ENCODE measurements around the gene SKP2.
"Not testable (repeated sequence)": the region's sequence is repeated elsewhere in the genome, so short reads cannot be mapped to it uniquely, and the experiment has no call there.

Gene SKP2

DNA sequence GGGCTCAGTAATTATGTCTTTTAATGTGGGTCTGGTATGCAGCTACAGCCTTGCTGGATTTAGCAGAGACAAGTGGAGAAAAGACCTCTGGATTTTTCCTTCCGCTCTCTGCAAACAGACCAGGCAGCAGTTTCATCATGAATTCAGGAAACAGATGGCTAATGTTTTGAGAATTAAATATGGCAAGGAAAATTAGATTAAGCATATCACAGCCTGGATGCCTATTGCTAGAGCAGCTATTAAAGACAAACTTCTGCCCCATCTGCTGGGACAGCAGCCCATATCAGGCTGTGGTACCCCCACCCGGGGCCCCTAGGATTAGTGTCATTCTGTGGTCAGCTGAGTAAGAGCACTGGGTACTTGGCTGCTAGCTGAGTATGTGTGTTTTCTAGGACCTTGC is 6.2 kb downstream of the SKP2 start:
- DNase-seq, result no peak

DNA sequence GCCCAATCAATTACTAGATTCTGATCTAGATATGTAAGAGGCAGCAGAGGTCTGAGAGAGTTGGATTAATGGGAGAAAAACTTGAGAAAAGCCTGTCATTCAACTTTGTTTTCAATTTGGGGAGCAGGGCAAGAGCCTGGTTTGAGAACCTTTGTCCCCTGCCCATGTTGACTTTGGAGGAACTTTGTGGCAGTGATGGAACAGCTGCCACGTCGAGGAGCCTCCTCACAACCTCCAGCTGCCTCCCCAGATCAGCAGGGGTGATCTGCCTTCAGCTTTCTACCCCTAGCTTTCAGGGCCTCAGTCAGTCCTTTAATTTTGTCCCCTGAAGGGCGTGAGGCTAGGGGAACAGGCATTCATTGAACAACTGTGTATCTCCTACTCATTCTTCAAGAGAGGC is 8.7 kb downstream of the SKP2 start:
- DNase-seq, result no peak

- DNase-seq, result no peak
Observed at GRCh38 chr5:36161361-36161760, 9.4 kb downstream of the SKP2 start.

GRCh38 chr5:36162810-36163486 is 11.0 kb downstream of the SKP2 start:
- DNase-seq, result no peak

GRCh38 chr5:36164461-36164860 is 12.6 kb downstream of the SKP2 start:
- no peak for DNase-seq

GRCh38 chr5:36168737-36169136 is 16.8 kb downstream of the SKP2 start:
- DNase-seq, result no peak

DNA sequence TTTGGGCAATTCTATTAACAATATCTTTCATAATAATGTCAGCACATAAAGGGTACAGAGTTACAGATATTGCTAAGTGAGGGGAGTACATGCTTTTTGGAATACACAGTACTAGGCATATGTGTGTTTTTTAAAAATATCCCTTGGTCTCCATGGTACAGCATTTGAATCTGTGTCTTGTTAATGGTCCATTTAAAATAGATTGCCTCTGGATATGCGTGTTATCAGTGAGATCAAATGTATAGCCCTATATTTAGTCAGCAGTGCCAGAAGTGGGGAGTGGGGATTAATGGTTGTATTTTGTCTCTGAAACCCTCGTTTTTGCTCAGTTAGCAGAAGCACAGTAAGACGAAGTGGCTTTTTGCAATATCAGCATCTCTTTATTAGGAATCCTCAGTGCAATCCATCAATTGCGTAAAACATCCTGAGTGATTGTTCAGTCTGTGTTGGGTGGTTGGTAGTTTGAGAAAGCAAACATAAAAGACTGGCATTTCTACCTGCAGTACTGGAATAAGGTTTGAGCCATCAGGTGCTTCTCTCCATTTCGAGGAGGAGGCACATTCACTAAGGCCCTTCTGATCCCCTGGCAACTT is 19.0 kb downstream of the SKP2 start:
- DNase-seq, result no peak

DNA sequence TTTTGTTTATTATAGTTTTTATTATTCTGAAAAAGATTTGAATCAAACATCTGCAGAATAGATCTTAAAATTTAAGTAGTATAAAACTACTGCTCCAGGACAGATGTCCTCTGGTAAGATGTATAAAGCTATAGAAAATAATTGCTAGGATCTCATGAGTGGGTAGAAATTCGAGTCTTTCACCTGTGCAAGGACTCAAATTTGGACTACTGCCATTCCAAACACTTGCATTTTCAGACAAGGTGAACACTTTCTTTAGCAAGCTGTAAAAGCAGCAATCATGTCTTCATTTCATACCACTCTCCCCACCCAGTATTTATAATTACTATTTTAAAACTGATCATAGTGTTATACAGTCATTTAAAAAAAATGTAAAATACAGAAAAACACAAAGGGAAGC is 20.7 kb downstream of the SKP2 start:
- DNase-seq, result no peak

DNA sequence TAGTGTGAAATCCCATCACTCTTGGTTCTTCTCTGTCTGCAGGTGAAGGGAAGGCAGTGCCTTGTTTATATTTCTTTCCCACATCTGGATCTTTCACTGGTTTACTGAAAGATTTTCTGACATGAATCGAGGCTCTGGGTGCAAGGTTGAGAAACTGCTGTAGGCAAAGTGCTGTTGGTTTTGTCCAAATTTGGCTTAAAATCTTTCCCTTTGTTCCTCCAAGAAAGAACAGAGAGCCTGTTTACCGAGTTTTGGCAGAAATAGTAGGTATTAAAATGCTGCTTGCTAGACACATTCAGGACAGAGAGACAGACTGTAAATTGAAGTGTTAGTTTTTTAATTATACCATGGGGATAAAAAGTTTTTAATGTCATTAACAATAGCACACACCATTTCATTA is 21.5 kb downstream of the SKP2 start:
- no peak for DNase-seq

DNA sequence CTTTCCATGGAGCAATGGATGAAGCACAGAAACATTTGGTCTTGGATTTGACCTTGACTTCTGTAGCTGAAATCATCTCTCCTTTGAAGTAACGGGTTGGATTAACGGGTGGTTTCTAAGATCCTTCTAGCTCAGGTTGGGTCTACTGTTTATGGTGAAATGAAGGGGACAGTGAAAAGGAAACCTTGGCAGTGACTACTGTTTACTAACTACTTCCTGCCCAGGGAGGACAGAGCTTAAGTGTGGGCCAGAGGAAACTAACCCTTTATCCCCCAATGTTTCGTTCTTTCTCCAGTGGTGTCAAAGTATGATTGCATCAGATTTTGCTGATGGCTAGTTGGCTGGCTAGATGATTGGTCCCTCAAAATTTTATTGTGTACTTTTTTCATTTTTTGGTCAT is 22.2 kb downstream of the SKP2 start:
- no peak for DNase-seq

GRCh38 chr5:36175043-36175442 is 23.1 kb downstream of the SKP2 start:
- no peak for DNase-seq

GRCh38 chr5:36177154-36177553 is 25.2 kb downstream of the SKP2 start:
- DNase-seq, result no peak

GRCh38 chr5:36177715-36178523 is 26.0 kb downstream of the SKP2 start:
- DNase-seq, result no peak

DNA sequence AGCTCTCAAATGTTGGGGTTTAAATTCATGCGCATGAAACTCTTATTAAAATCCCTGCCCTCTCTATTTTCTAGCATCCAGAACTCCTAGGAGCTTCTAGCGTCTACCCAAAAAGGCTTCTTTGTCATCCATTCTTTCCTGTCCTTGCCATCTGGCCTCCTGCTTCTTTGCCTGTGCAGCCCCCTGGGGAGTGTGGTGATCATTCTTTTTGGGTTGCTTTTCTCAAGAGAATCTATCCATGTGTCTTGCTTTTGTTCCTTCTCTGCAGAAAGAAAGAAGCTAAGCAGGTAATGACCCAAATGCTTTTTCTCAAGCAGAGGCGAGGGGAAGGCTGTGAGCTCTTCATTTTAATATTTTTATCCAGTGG is 26.6 kb downstream of the SKP2 start:
- no peak for DNase-seq

DNA sequence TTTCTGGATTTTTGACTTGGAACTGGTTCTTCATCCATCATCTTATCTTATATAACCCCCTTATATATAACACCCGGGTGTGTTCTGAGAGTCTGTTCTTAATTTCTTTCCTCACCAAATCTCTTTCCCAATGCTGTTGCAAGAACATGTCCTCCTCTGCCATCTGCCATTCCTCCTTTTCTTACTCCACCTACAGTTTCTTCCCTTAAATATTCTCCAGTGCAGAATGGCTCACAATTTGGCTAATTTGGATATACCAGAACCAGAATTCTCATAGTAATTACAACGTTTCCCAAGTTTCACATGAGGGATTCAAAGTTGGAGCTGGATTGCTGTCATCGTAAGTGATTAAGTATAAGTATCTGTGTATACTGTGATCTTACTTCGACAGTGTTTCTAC is 28.0 kb downstream of the SKP2 start:
- DNase-seq, result no peak

DNA sequence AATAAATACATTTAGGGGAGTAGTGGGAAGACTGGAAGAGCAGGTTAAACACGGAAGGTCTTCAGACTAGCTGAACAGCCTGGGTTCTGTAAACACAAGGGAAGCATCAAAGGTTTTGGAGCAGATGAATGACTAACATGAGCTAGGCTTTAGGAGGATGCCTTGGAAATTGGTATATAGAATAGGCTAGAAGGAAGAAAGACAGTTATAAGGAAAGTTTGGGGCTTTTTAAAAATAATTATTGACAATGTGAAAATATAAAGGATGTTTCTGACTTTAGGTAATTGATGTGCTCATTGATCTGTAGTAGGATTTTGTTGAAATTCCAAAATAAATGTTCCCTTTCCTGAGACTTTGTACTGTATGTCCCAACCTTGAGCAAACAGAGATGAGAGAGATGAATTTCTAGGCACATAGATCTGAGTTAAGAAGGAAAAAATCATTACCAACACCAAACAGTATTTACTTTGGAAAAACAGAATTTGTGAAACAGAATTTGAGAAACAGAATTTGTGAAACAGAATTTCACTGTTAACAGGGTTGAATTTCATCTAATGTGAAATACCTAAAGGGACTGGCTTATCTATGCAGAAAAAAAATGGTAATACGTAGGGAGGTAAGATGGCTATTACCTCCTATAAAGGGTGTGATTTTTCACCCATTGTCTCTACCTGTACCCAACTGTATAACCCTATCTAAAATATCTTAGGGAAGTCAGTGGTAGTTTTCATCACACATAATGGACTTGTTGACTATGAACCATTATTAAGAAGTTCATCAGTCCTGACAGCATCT is 28.8 kb downstream of the SKP2 start:
- no peak for DNase-seq

DNA sequence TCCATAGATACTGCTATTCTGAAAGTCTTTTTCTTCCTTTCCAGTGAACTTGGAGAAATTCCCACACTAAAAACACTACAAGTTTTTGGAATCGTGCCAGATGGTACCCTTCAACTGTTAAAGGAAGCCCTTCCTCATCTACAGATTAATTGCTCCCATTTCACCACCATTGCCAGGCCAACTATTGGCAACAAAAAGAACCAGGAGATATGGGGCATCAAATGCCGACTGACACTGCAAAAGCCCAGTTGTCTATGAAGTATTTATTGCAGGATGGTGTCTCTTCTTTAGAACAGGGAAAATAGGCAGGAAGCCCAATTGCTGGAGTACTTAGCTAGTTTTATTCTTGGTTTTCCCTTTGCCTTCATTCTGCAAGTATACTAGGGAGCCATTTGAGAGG is 29.9 kb downstream of the SKP2 start:
- DNase-seq, result no peak

DNA sequence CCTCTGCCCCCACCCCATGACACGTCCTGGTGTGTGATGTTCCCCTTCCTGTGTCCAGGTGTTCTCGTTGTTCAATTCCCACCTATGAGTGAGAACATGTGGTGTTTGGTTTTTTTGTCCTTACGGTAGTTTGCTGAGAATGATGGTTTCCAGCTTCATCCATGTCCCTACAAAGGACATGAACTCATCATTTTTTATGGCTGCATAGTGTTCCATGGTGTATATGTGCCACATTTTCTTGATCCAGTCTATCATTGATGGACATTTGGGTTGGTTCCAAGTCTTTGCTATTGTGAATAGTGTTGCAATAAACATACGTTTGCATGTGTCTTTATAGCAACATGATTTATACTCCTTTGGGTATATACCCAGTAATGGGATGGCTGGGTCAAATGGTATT is 32.5 kb downstream of the SKP2 start:
- DNase-seq, result not testable (repeated sequence)

GRCh38 chr5:36193746-36194145 is 41.8 kb downstream of the SKP2 start:
- no peak for DNase-seq

- DNase-seq, result no peak
Observed at GRCh38 chr5:36198281-36198680, 46.4 kb downstream of the SKP2 start.

DNA sequence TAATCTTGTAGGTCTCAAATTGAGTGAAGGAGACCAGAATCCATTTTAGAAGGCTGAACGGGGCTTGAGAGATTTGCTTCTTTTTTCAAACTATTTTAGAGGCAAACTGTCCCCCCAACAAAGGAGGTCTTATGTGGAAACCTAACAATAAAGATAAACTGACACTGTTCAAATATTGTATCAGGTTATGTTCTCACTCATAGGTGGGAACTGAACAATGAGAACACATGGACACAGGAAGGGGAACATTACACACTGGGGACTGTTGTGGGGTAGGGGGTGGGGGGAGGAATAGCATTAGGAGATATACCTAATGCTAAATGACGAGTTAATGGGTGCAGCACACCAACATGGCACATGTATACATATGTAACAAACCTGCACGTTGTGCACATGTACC is 46.9 kb downstream of the SKP2 start:
- not testable (repeated sequence) for DNase-seq

GRCh38 chr5:36199620-36200019 is 47.7 kb downstream of the SKP2 start:
- no peak for DNase-seq

DNA sequence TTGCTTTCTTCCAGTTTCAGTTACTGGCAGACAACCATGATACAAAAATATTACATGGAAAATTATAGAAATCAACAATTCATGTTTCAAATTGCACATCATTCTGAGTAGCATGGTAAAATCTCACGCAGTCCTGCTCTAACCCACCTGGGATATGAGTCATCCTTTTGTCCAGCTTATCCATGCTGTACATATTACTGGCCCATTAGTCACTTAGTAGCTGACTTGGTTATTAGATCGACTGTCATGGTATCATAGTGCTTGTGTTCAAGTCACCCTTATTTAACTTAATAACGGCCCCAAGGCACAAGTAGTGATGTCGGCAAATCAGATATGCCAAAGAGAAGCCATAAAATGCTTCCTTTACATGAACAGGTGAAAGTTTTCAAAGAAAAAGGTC is 48.6 kb downstream of the SKP2 start:
- no peak for DNase-seq
